ENCODE data around the gene TYSND1.

DNA sequence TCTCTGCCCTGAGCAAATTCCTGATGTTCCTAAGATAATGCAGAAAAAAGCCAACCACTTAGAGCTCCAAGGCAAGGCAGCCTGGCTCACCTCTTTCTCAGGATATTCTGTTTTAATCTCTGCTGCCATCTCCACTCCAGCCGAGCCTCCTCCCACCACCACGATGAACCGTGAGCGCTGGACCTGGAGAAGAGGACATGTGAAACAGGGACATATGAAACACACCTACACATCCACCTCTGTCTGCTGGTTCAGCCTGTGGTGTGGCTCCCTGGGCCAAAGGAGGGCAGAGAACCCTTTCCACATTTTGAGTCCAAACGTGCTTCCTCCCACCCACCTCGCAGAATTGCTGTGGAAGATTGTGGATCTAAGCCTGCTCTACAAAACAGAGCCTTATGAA, 26.1 kb downstream of the TYSND1 start:
- TF ChIP-seq, protein P1, sequence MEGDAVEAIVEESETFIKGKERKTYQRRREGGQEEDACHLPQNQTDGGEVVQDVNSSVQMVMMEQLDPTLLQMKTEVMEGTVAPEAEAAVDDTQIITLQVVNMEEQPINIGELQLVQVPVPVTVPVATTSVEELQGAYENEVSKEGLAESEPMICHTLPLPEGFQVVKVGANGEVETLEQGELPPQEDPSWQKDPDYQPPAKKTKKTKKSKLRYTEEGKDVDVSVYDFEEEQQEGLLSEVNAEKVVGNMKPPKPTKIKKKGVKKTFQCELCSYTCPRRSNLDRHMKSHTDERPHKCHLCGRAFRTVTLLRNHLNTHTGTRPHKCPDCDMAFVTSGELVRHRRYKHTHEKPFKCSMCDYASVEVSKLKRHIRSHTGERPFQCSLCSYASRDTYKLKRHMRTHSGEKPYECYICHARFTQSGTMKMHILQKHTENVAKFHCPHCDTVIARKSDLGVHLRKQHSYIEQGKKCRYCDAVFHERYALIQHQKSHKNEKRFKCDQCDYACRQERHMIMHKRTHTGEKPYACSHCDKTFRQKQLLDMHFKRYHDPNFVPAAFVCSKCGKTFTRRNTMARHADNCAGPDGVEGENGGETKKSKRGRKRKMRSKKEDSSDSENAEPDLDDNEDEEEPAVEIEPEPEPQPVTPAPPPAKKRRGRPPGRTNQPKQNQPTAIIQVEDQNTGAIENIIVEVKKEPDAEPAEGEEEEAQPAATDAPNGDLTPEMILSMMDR (IDR thresholded peaks at IDR 0.05; ENCODE audit: insufficient read depth, low read length, poor library complexity, severe bottlenecking): no peak
- no peak for TF ChIP-seq EZH2phosphoT487 (conservative IDR thresholded peaks at IDR 0.05; ENCODE audit: low read length)

All from SU-DHL-6 (cell line).